GM23338 (cell line): ENCODE results near the gene DCLK2.

Source experiments
- CTCF ChIP-seq, 2 experiments: fragments of 200-600 bp in 1 of 2; sonication (generic) in 1 of 2; conservative IDR thresholded peaks; 2 replicates each; pipeline versions ENCODE4 v1.5.1 to v1.6.1; 2016 to 2017; ENCODE audit warnings: antibody characterized with exemption in 2 of 2, low read depth in 2 of 2, mild to moderate bottlenecking in 2 of 2, moderate library complexity in 1 of 2
- ETS1 ChIP-seq: IDR thresholded peaks from 2 replicates; pipeline ENCODE4 v1.6.1; 2016; ENCODE audit warnings: antibody characterized with exemption
- EZH2 ChIP-seq: fragments of 200-600 bp; sonication (generic); IDR thresholded peaks from one replicate; pipeline ENCODE4 v1.8.0; 2017; ENCODE audit warnings: antibody characterized with exemption, mild to moderate bottlenecking, low read depth; ENCODE audit not compliant: unreplicated experiment
- EZH2phosphoT487 ChIP-seq: fragments of 200-600 bp; sonication (generic); IDR thresholded peaks from one replicate; pipeline ENCODE4 v1.8.1; 2018; ENCODE audit warnings: antibody characterized with exemption; ENCODE audit not compliant: unreplicated experiment
- POLR2AphosphoS5 ChIP-seq: IDR thresholded peaks from 2 replicates; pipeline ENCODE4 v1.6.1; 2016; ENCODE audit warnings: antibody characterized with exemption, low read depth
- REST ChIP-seq: IDR thresholded peaks from one replicate; pipeline ENCODE4 v1.6.1; 2018; ENCODE audit warnings: antibody characterized with exemption; ENCODE audit not compliant: unreplicated experiment
- STAT1 ChIP-seq: IDR thresholded peaks from one replicate; pipeline ENCODE4 v1.6.1; 2016; ENCODE audit warnings: antibody characterized with exemption; ENCODE audit not compliant: unreplicated experiment

- no peak for TF ChIP-seq CTCF (conservative IDR thresholded peaks at IDR 0.05; ENCODE audit: low read depth in 2 of 2)
- TF ChIP-seq POLR2AphosphoS5, result no peak
- no peak for TF ChIP-seq REST
- no peak for TF ChIP-seq EZH2
- no peak for TF ChIP-seq EZH2phosphoT487
- no peak for TF ChIP-seq ETS1
- TF ChIP-seq STAT1, result no peak
Observed at GRCh38 chr4:150280081-150280895, 202.0 kb downstream of the DCLK2 start.
